SIG-M5 treated with dmso at 0.1 percent for 504 hours (cell line): ENCODE data around the gene RRBP1.
A peak's percentile ranks its signal among the peaks of the same experiment; 100 is the strongest.

Experiments
- DNase-seq: peaks from one replicate; lab custom pipeline; 2025; ENCODE audit not compliant: unreplicated experiment; lab: John Stamatoyannopoulos, UW

RRBP1 gene

DNA sequence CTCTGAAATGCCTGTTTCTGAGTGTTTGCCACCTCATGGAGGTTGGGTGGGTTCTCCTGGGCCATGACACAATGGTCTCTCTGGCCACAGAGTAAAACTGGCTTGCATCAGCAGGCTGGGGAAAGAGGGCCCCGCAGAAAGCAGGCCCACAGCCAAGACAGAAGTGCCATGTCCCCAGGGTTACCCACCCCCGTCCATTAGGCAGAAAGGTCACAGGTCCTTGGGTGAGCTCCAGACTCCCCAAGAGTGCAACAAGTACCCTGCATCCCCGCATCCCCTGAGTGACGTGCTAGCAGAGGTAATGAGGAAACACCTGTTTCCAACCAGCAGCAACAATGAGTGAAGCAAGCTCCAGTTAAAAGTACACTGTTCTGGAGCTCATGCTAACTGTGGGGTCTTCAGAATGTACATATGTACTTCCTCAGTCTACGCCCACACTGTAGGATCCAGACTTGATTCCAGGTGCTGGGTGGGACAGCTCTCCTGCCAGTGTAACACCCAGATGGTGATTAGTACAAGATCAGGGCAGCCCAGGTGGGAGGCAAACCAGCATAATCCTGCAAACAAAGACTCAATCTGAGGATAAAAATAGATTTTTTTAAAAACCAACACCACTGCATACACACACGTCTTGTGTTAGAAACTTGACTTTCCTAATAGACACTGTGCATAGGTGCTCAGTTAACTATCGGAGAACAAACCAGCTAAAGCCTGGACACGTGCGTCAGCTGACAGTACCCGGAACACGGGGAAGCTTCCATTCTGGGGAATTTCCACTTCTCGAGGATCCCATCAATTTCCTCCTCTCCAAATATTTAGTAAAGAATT, 31.5 kb downstream of the RRBP1 start:
- no peak for DNase-seq

DNA sequence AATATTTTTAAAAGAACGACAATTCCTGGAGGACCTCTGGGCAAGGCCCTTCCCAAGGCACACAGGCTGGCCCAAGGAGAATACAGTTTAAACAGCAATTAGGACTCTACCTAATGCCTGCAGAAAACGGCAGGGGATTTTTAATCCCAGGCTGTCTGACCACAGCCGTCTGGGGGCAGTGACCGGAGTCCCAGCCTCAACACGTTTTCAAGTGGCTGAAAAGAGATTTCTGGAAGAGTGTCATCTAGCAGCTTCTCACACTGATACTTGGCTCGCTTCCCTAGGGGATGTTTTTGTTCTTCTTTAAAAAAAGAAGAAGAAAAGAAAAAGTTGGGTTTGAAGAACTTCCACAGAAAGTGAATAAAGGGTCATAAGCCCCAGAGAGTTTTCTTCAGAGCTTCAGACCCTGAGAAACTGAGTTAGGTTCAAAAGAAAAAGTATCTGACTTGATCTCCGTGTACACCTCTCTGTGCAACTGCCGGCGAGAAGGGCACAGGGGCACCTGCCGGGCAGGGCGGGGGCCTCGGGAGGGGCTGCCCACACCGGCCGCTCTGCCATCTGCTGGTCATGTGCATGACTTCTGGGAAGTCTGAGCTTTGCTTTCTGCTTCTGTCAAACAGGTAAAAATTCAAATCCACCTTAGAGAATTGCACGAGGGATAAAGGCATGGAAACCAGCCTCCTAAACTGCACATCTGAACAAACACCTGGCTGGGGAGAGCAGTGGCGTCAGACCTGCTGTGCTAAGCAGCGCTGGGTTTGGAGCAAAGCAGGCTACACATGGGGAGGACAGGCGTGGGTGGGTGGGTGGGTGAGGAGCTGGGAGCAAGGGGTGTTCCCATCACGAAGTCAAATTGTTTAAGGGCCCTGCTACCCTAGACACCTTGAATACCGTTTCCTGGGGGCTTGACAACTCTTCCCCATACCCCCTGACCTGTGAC, 33.0 kb downstream of the RRBP1 start:
- DNase-seq, result peak; percentile 13

DNA sequence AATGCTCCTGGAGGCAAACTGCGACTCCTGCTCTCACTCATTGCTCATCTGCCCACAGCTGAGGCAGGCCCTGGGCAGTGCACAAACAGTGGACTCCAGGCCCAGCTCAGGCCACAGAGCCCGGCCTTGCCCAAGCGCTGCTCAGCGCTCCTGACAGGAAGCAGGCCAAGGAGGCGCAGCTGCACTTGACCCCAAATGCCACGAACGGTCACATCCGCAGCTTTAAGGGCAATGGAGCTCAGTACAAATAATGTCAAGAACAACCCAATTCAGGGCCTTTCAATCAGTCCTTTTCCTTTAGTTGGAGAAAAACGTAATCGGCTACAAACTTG, 33.8 kb downstream of the RRBP1 start:
- DNase-seq, result no peak

DNA sequence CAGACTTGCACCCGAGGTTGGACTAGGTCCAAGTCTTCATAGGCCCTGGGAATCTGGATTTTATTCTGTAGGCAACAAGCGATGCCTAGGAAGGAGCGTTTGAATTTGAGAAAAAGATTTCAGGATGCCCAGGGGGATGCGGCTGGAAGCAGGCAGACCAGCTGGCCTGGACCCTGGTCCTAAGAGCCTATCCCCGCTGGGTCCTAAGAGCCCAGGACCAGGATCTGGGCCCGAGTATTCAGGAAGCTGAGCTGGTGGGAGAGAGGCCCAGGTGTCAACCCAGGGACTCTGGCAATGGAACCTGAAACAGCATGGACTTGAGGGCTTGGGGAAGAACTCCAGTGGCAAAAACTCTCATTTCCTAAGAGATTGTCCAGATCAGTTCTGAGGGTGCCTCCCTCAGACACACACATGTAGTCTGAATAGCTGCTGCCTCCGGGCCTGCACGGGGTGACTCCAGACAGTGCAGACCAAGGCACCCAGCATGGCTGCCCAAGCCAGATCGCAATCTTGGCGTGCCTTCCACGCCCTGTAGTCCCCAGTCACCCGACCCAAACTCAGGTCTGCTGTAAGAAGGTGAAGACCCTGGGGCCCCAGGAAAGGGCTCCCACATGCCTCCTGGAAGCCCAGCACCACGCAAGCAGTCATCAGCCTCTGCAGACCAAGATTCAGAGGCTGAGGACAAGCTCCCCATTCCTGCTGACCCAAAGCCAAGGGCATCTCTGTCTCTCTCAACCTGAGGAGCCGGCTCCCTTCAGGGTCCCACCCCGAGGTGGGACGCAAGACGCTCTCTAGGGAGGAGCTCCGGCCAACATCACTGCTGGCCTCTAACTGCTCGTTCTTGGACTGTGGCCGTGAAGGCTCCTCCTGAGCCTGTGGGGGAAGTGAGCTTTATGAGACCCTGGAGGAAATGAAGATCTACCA, 34.4 kb downstream of the RRBP1 start:
- no peak for DNase-seq

DNA sequence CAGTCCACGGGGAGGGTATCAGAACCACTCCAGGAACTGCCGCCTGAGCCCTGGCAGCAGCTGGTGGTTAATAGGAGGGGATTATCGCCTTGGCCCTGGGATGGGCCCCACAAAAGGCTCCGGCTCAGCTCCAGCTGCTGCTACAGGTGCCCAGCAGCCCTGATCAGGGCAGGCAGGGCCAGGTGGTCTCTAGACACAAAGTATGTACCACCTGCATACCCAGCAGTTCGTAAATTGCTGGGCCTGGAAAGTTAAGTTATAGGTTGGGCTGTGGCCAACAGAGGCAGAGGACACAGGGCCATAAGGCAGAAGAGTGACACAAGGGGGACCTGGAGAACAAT, 35.1 kb downstream of the RRBP1 start:
- no peak for DNase-seq

DNA sequence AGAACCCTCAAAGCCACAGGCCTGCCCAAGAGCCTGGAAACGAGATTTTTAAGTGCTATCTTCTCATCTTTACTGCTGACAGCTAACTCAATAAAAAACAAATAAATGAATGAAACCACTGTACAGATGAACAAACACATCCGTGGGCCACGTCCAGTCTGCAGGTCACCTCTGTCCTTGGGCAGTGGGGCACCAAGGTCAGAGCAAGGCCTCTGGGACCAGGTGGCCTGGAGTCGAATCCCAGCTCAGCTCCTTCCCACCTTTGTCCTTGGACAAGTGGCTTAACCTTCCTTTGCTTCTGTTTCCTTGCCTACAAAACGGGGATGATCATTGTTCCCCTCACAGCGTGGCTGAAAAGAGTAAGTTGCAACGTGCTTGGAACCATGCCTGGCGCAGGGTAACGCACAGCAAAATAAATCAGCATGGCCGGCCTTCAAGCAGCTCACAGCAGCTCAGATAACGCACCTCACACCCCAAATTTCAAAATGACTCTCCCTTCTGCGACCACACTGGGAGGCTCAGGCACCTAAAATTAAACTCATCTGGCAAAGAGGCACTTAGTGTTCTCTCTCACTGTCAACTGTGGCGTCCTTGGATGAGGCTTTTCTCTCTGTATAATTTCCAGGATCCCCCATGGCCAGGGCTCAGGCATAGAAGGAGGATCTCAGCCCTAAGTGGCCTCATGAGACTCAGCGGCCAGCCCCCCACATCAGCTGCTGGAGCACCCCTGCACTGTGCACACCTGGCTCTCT, 35.7 kb downstream of the RRBP1 start:
- DNase-seq, result no peak

DNA sequence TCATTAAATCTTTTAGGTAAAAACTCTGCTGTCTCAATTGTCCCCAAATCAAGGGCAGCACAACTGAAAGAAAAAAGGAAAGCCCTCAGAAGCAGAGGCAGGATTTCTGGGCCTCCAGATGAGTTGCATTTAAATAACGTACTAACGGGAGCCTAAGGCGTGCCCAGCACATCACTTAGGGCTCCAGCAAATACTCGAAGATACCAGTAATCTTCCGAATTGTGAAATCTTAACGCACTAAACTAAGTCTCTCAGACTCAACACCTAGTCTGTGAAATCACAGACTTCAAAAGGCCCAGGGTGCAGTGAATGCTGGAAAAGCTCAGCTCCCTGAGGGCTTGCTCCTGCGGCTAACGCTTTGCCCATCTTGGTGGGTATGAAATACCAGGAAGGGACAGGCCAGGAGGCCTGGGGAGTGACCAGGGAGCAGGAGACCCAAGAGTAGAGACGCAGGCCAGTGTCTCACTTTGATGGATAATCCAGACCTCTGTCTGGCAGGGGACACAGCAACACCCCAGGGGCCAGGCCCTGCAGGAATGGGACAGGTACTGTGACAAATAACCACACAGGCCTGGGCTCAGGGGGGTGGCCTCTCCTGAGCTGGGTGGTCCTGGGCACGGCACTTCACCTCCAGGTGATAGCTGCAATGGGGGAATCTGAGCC, 36.4 kb downstream of the RRBP1 start:
- DNase-seq, result no peak

DNA sequence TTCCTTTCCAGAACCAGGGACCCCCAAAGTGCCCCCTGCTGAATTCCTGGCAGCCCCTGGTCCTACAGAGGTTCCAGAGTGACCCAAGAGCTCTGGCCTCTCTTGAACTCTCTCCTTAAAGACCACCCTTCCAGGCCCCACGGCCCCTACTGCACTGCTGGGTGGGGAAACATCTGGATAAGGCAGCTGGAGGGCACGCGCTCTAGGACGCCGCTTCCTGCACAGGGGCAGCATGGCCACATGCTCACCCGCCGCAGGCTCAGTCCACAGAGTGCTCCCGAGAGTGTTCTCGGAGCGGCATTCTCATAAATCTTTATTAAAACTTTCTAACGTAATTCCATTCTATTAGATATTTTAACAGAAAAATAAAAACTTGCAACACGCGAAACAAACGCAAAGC, 37.0 kb downstream of the RRBP1 start:
- no peak for DNase-seq

DNA sequence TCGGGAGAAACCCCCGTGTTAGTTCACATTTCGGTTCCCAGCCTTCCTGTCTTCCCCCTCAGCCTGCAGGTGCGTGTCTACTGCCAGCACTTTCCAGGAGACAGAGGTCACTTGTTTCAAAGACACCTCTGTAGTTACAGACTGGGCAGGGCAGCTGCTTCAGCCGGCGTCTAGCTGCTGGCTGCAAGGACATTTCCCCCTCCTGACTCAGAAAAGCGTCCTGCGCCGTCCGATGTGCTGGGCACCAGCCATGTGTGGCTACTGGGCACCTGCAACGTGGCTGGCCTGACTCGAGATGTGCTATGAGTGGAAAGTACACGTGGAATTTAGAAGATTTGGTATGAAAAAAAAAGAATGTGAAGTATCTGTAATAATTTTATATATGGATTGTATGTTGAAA, 37.6 kb downstream of the RRBP1 start:
- DNase-seq, result no peak

DNA sequence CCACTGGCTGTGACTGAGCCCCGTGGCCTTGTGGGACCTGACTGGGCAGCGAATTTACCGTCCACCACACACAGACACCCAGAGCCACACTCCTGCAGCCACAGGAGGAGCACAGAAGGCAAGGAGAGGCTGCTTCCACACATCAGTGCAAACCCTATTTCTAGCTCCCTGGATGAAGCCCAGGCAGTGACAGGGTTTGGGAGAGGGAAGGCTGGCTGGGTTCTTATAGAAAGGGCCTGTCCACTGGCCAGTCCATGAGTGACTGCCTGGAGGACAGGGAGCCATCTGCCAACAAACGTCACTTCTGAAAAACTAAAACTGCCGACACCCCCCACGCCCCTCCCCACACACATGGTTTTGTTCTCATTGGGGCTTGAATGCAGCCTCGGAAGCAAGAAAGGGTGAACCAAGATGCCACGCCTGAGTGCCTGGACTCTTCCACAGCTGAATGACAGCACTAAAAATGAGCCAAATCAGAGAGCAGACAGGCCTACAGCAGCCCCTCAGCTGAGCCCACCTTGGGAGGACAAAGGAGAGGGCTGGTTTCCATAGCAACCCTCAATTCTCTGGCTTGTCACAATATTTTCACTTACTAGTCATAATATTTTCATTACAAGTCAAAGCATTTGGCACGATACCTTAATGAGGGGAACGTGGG, 38.4 kb downstream of the RRBP1 start:
- DNase-seq, result no peak

DNA sequence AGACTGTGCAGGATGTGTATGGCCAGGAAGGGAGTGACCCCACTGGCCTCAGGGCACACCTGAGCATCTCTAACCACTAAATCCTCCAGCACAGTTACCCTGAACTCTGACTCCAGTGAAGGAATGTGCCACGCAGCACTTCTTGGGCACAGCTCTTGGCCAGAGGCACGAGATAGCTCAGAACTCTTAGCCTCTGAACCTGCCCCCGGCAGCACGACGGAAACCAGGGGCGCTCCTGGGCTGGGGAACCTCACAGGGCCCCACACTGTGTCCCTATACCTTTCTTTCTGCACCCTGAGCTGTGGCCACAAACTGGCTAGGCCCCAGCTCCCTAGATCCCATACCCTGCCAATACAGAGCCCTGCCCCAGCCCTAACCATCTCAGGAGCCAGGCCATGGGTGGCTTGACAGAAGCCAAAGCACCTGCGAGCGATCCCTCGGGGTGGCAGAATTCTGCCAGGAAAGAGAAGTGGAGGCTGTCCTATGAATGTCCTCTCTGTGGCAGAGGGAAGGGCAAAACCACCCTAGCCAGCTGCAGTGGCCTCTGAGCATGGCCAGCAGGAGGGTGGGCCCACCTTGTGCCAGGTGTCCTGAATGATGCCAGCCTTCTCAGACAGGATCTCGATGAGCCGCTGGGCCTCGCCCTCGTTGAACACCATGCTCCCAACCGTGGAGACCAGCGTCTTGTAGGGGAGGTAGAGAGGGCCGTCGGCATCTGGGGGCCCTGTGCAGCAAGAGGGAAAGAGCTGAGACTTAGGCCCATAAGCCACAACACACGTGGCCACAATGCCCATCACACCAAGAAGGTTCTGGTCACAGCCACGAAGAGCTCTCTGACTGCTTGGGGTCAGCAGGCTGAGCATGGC, 39.4 kb downstream of the RRBP1 start:
- no peak for DNase-seq

DNA sequence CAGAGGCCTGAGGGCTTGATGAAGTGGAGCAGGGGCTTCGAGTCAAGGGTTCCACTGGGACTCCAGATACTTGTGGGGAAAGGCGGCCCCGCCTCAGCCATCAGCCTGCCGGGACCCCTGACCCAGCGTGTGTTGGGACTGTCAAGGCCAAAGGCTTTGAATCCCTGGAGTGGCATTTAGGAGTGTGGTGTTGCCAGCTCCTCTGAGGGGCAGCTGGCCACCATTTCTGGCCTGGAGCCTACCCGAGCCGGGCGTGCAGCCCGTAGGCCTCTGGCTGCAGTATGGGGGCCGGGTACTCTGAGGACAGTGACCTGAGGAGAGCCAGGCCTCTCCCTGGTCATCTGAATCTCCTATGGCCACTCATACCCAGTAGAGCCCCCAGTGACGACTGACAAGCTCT, 40.0 kb downstream of the RRBP1 start:
- DNase-seq, result no peak

DNA sequence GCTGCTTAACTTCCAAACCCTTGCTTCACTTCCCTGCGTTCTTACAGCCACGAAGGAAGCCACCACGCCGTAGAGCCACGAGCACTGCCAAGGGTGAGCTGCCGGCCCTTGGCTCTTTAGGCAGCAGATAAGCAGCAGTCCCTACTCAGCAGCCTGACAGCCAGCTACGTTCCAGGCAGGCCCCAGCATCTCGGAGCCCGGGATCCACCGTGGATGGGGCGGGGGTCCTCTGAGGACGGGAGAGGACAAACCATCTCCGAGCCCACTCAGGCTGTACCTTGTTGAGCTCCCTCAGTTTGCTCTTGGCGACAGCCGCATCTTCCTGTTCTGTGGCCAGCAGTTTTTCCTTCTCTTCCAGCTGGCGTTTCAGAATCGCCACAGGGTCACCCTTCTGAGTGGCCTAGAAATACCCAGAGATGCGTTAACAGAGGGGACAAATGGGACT, 40.5 kb downstream of the RRBP1 start:
- no peak for DNase-seq

DNA sequence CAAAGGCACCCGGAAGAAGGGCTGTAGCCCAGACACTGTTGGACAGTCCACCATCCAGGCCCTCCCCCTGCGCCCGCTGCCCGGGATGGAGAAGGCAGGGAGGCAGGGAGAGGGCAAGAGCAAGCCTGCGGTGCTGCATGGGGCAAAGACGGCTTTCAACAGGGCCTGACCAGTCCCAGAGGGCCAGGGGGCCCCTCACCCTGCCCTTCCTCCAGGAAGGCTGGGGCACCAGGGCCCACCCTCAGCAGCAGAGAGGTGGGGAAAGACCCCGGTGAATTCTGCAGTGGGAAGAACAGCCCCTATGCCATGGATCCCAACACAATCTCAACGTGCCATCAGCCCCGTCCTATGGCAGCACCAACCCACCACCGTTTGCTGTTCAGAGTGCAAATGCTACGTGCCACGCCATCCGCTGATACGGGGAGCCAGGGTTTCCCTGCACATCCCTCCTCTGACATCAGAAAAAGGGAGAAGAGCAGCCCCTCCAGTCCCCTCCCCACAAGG, 41.1 kb downstream of the RRBP1 start:
- DNase-seq, result no peak

DNA sequence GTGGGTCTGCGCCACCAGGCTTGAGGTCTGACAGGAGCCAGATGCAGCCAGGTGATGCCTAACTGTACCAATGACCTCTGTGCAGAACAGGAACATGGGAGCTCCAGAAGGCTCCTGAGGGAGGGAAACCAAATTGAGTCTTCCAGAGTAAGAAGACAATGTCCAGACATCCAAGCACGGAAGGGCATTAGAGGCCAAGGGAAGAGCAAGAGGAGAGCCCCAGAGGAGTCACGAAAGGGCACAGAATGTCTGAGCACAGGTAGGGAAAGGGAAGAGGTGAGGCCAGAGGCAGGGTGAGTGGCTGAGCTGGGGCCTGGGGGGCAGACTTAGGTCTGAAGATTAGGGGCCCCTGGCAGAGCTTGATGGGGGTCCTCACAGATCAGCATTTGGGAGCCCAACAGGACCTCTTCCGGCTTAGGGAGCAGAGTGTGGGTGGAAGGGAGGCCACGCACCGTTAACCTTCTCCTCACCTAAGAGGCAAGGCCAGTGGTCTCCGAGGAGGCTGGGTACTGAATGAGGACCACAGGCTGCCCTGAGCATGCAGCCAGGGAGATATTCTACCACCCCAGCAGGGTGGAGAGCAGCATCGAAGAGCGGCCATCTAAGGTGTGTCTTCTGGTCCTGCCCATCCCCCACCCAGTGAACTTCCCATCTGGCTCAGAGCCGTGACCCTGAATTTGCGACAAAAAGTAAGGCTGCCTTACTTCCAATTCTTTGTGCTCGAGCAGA, 41.7 kb downstream of the RRBP1 start:
- no peak for DNase-seq

DNA sequence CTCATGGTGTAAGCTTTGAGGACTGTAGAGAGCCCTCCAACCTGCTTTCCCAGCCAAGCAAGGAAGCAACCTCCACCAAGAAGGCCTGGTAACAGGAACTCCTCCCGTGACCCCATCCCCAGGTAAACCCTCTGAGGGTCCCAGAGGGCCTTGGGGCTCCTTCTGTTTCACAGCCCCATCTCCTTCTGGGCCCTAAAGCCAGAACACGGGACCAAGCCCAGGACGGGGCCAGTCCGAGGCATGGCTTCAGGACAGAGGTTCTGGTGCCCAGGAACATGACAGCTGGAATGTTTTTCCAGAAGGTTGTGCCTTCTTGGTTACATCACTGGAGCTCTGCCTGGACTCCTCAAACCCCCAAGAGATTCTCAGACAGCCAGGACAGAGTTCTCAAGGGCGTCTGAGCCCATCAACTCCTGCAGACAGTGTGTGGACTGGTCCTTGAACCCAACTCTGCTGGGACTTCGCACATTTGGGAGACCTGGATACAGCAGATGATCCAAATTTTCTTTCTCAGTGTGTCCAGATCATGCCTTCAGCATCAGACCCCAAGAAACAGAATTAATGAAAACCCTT, 43.1 kb downstream of the RRBP1 start:
- DNase-seq, result no peak

DNA sequence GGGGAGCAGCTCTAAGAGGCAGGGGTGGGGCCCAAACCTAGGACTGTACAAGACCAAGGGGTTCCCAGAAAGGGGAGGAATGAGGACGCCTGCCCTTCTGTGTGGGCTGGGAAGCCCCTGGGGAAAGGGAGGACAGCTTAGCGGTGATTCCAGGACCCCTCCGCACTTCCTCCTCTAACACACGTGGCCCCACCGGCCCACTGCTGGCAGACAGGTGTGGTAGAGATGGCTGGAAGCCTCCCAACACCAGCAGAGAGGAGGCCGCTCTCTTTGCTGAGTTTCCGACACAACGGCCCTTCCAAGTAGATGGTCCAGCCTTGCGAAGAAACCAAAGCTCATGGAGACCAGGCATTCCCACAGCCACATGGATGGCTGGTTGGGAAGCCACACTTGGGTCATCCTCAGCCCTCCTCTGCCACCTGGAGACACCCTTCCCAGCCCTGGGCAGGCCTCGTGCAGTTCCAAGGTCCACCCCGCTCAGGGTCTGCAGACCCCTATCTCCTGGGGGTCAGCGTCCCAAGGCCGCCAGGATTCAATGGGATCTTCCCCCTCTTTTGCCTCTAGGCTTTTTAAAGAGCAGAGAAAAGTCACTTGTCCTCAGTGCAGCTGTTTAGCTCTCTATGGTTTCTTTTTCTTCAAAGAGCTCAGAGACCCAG, 43.9 kb downstream of the RRBP1 start:
- DNase-seq, result no peak
